GM12891 (cell line): ENCODE measurements around the gene TASOR.

Experiments used
- DNase-seq: peaks from one replicate; pipeline ENCODE4 v3.0.0; 2011; ENCODE audit warnings: low spot score; ENCODE audit not compliant: insufficient read length
- FAIRE-seq: peaks from 2 replicates; lab custom pipeline; 2011; peaks lifted over from hg19 to GRCh38; lab: Jason Lieb, UNC
- PAX5 ChIP-seq: IDR thresholded peaks from 2 replicates; pipeline ENCODE4 v1.6.1; 2011; ENCODE audit warnings: low read length, moderate library complexity, mild to moderate bottlenecking; ENCODE audit not compliant: insufficient read depth, severe bottlenecking
- POLR2A ChIP-seq: IDR thresholded peaks from 2 replicates; pipeline ENCODE4 v1.6.1; 2011; ENCODE audit warnings: low read depth, low read length, control low read depth
- POLR2AphosphoS5 ChIP-seq: IDR thresholded peaks from 2 replicates; pipeline ENCODE4 v1.6.1; 2011; ENCODE audit warnings: low read depth, low read length, control low read depth
- POU2F2 ChIP-seq: IDR thresholded peaks from 2 replicates; pipeline ENCODE4 v1.6.1; 2011; ENCODE audit warnings: low read depth, mild to moderate bottlenecking, control low read depth, low read length, moderate library complexity
- SPI1 ChIP-seq: IDR thresholded peaks from 2 replicates; pipeline ENCODE4 v1.6.1; 2011; ENCODE audit warnings: low read depth, low read length, control low read depth
- TAF1 ChIP-seq: IDR thresholded peaks from 2 replicates; pipeline ENCODE4 v1.6.1; 2011; ENCODE audit warnings: low read depth, low read length, control low read depth

The TASOR gene

GRCh38 chr3:56688191-56688590, 5.1 kb upstream of the TASOR start:
- DNase-seq = no peak
- no peak for FAIRE-seq
- TF ChIP-seq SPI1 (peak; percentile 41), POLR2A (no peak)

GRCh38 chr3:56684029-56684428, 964 bp upstream of the TASOR start:
- TF ChIP-seq POLR2A (no peak), PAX5 (no peak), POU2F2 (no peak)
- DNase-seq = no peak
- FAIRE-seq = peak; percentile 48

- TF ChIP-seq SPI1 (no peak), POLR2A (no peak; the same call in 1 of the 2 replicates), POLR2AphosphoS5 (peak; percentile 60), TAF1 (peak; percentile 38; the same call in 1 of the 2 replicates), POU2F2 (peak; percentile 18; the same call in 1 of the 2 replicates)
- peak; percentile 40 for DNase-seq
- no peak for FAIRE-seq
Observed at GRCh38 chr3:56682462-56683121, 473 bp downstream of the TASOR start.

- DNase-seq (no peak), FAIRE-seq (no peak)
- no peak for TF ChIP-seq POLR2AphosphoS5
- TF ChIP-seq SPI1 = no peak
- TF ChIP-seq PAX5 = no peak
- no peak for TF ChIP-seq POLR2A
- no peak for TF ChIP-seq POU2F2
- TF ChIP-seq TAF1 = no peak
Observed at GRCh38 chr3:56681984-56682461, 1.0 kb downstream of the TASOR start.

- FAIRE-seq (peak; percentile 33), DNase-seq (no peak)
- TF ChIP-seq POLR2AphosphoS5 (no peak), SPI1 (no peak), TAF1 (no peak), POU2F2 (no peak), POLR2A (no peak), PAX5 (no peak)
Observed at GRCh38 chr3:56680054-56680580, 2.9 kb downstream of the TASOR start.

- no peak for TF ChIP-seq SPI1
- DNase-seq = no peak
- FAIRE-seq = peak; percentile 70
Observed at GRCh38 chr3:56677286-56677685, 5.8 kb downstream of the TASOR start.

GRCh38 chr3:56673781-56674457, 9.1 kb downstream of the TASOR start:
- no peak for FAIRE-seq
- TF ChIP-seq POLR2A = no peak
- TF ChIP-seq SPI1 = no peak
- TF ChIP-seq PAX5 = no peak
- no peak for TF ChIP-seq TAF1
- no peak for TF ChIP-seq POLR2AphosphoS5
- TF ChIP-seq POU2F2 = no peak
- no peak for DNase-seq

GRCh38 chr3:56667973-56668579, 15.0 kb downstream of the TASOR start:
- peak; percentile 54 for FAIRE-seq

GRCh38 chr3:56664823-56665222, 18.2 kb downstream of the TASOR start:
- no peak for TF ChIP-seq POLR2A
- no peak for TF ChIP-seq TAF1
- no peak for TF ChIP-seq PAX5
- TF ChIP-seq POLR2AphosphoS5 = no peak
- TF ChIP-seq SPI1 = no peak
- TF ChIP-seq POU2F2 = no peak
- no peak for FAIRE-seq

More at GRCh38 chr3:56667973-56668579, 15.0 kb downstream of the TASOR start:
- TF ChIP-seq SPI1 (no peak), POLR2AphosphoS5 (no peak), POU2F2 (no peak), PAX5 (no peak), POLR2A (no peak), TAF1 (no peak)
- no peak for DNase-seq

GRCh38 chr3:56655709-56656108, 27.4 kb downstream of the TASOR start:
- FAIRE-seq (no peak), DNase-seq (no peak)
- TF ChIP-seq SPI1 (no peak), POU2F2 (no peak), TAF1 (no peak), PAX5 (no peak), POLR2AphosphoS5 (no peak), POLR2A (no peak)

More at GRCh38 chr3:56664823-56665222, 18.2 kb downstream of the TASOR start:
- DNase-seq = no peak
